ENCODE results near the gene ERCC2. TPM values are rescaled to one million over a fixed set of nuclear protein-coding genes. Genes with fewer than 3 reads are reported as not detected.

ERCC2 gene
- total RNA-seq, 1 donor from 2014 or later, result 3.9 TPM

GRCh38 chr19:45351401-45351952 is 18.9 kb downstream of the ERCC2 start:
- TF ChIP-seq CTCF (IDR thresholded peaks at IDR 0.05; ENCODE audit: insufficient read depth, low read length, severe bottlenecking), result no peak
- no peak for DNase-seq (ENCODE audit: low read depth)
- Histone ChIP-seq H3K27me3 (ENCODE audit: control insufficient read depth, insufficient read depth, low read length) (no peaks in the 10 kb centered on the region), H3K4me3 (ENCODE audit: low read depth, low read length) (no peak overlapping the region), H3K36me3 (ENCODE audit: control insufficient read depth, insufficient read depth, low read length) (peaks cover 24% of the 10 kb centered on the region)
- FAIRE-seq, result no peak

- Histone ChIP-seq H3K36me3 (ENCODE audit: control insufficient read depth, insufficient read depth, low read length) (peaks cover 25% of the 10 kb centered on the region), H3K4me3 (ENCODE audit: low read depth, low read length) (no peak overlapping the region), H3K27me3 (ENCODE audit: control insufficient read depth, insufficient read depth, low read length) (no peaks in the 10 kb centered on the region)
- no peak for TF ChIP-seq CTCF (IDR thresholded peaks at IDR 0.05; ENCODE audit: insufficient read depth, low read length, severe bottlenecking)
- FAIRE-seq (no peak), DNase-seq (ENCODE audit: low read depth) (no peak)
Observed at GRCh38 chr19:45350477-45351058, 19.8 kb downstream of the ERCC2 start.

GRCh38 chr19:45349430-45349941 is 20.9 kb downstream of the ERCC2 start:
- DNase-seq (ENCODE audit: low read depth) (no peak), FAIRE-seq (no peak)
- TF ChIP-seq CTCF (IDR thresholded peaks at IDR 0.05; ENCODE audit: insufficient read depth, low read length, severe bottlenecking), result no peak
- H3K27me3 ChIP-seq (ENCODE audit: control insufficient read depth, insufficient read depth, low read length), result no peaks in the 10 kb centered on the region
- peaks cover 22% of the 10 kb centered on the region for H3K36me3 ChIP-seq (ENCODE audit: control insufficient read depth, insufficient read depth, low read length)
- H3K4me3 ChIP-seq (ENCODE audit: low read depth, low read length), result no peak overlapping the region

- H3K27me3 ChIP-seq (ENCODE audit: control insufficient read depth, insufficient read depth, low read length), result no peaks in the 10 kb centered on the region
- FAIRE-seq (peak; percentile 36), DNase-seq (ENCODE audit: low read depth) (no peak)
- no peak for TF ChIP-seq CTCF (IDR thresholded peaks at IDR 0.05; ENCODE audit: insufficient read depth, low read length, severe bottlenecking)
- no peak overlapping the region for H3K4me3 ChIP-seq (ENCODE audit: low read depth, low read length)
- H3K36me3 ChIP-seq (ENCODE audit: control insufficient read depth, insufficient read depth, low read length), result peaks cover 22% of the 10 kb centered on the region
Observed at GRCh38 chr19:45349126-45349415, 21.3 kb downstream of the ERCC2 start.

GRCh38 chr19:45348367-45349125 is 21.8 kb downstream of the ERCC2 start:
- Histone ChIP-seq H3K27me3 (ENCODE audit: control insufficient read depth, insufficient read depth, low read length) (no peaks in the 10 kb centered on the region), H3K4me3 (ENCODE audit: low read depth, low read length) (no peak overlapping the region), H3K36me3 (ENCODE audit: control insufficient read depth, insufficient read depth, low read length) (peaks cover 22% of the 10 kb centered on the region)
- TF ChIP-seq CTCF (IDR thresholded peaks at IDR 0.05; ENCODE audit: insufficient read depth, low read length, severe bottlenecking), result no peak
- FAIRE-seq, result no peak
- no peak for DNase-seq (ENCODE audit: low read depth)
